NCI-H1694 treated with DMSO at 0.1 percent for 48 hours (cell line): ENCODE measurements around the gene COLEC11.
"Not testable (repeated sequence)": the region's sequence is repeated elsewhere in the genome, so short reads cannot be mapped to it uniquely, and the experiment has no call there.

Source experiments
- DNase-seq: peaks from one replicate; lab custom pipeline; 2025; lab: John Stamatoyannopoulos, UW

Gene COLEC11

GRCh38 chr2:3625186-3625585, 30.3 kb downstream of the COLEC11 start:
- DNase-seq = no peak

- DNase-seq = no peak
These were observed 31.4 kb downstream of the COLEC11 start for GRCh38 chr2:3626118-3626811.

- no peak for DNase-seq
These were observed 32.0 kb downstream of the COLEC11 start for GRCh38 chr2:3626812-3627499.

GRCh38 chr2:3627500-3628100, 32.7 kb downstream of the COLEC11 start:
- no peak for DNase-seq

GRCh38 chr2:3628241-3628679, 33.3 kb downstream of the COLEC11 start:
- no peak for DNase-seq

- DNase-seq = peak; percentile 95
These were observed 33.9 kb downstream of the COLEC11 start for GRCh38 chr2:3628800-3629199.

GRCh38 chr2:3630631-3631030, 35.7 kb downstream of the COLEC11 start:
- DNase-seq = no peak

- no peak for DNase-seq
These were observed 36.4 kb downstream of the COLEC11 start for GRCh38 chr2:3631161-3631850.

GRCh38 chr2:3631851-3632659, 37.1 kb downstream of the COLEC11 start:
- no peak for DNase-seq

GRCh38 chr2:3633089-3633981, 38.4 kb downstream of the COLEC11 start:
- DNase-seq = peak; percentile 99

GRCh38 chr2:3633982-3634595, 39.2 kb downstream of the COLEC11 start:
- peak; percentile 57 for DNase-seq

- no peak for DNase-seq
These were observed 39.7 kb downstream of the COLEC11 start for GRCh38 chr2:3634596-3635121.

GRCh38 chr2:3635171-3635974, 40.5 kb downstream of the COLEC11 start:
- DNase-seq = peak; percentile 22

- DNase-seq = not testable (repeated sequence)
These were observed 41.0 kb downstream of the COLEC11 start for GRCh38 chr2:3635975-3636327.

GRCh38 chr2:3636586-3637310, 41.8 kb downstream of the COLEC11 start:
- no peak for DNase-seq

- DNase-seq = no peak
These were observed 42.4 kb downstream of the COLEC11 start for GRCh38 chr2:3637311-3637675.

GRCh38 chr2:3637692-3638455, 43.0 kb downstream of the COLEC11 start:
- DNase-seq = no peak

- DNase-seq = no peak
These were observed 43.5 kb downstream of the COLEC11 start for GRCh38 chr2:3638456-3638810.
